Loucy (cell line): ENCODE measurements around the gene IL1RAPL2.

Experiments used
- H2AFZ ChIP-seq: fragments of 200-600 bp; sonication (generic); 2 replicates; pipeline ENCODE4 v1.6.0; 2016; ENCODE audit warnings: antibody characterized with exemption, mild to moderate bottlenecking, low read length, moderate library complexity
- H3F3A ChIP-seq: fragments of 200-600 bp; 2 replicates; pipeline ENCODE4 v1.6.0; 2016; ENCODE audit warnings: antibody characterized with exemption, low read depth, mild to moderate bottlenecking
- H3K27me3 ChIP-seq: fragments of 200-600 bp; sonication (generic); 2 replicates; pipeline ENCODE4 v1.6.1; 2014; ENCODE audit warnings: low read length, mild to moderate bottlenecking; ENCODE audit not compliant: insufficient read depth, poor library complexity, severe bottlenecking
- H3K36me3 ChIP-seq: fragments of 200-600 bp; sonication (generic); 2 replicates; pipeline ENCODE4 v1.6.1; 2016; ENCODE audit warnings: low read length; ENCODE audit not compliant: insufficient read depth
- H3K4me1 ChIP-seq: fragments of 200-600 bp; sonication (generic); 2 replicates; pipeline ENCODE4 v1.5.1; 2014; ENCODE audit warnings: low read length, mild to moderate bottlenecking; ENCODE audit not compliant: insufficient read depth, poor library complexity, severe bottlenecking
- H3K4me2 ChIP-seq: fragments of 200-600 bp; sonication (generic); 2 replicates; pipeline ENCODE4 v1.6.0; 2014; ENCODE audit warnings: antibody characterized with exemption, low read length, low read depth, mild to moderate bottlenecking; ENCODE audit not compliant: poor library complexity, severe bottlenecking
- H3K4me3 ChIP-seq: fragments of 200-600 bp; sonication (generic); 2 replicates; pipeline ENCODE4 v1.5.1; 2014; ENCODE audit warnings: low read length, mild to moderate bottlenecking, mixed read lengths; ENCODE audit not compliant: poor library complexity, severe bottlenecking
- H3K79me2 ChIP-seq: fragments of 200-600 bp; sonication (generic); 2 replicates; pipeline ENCODE4 v1.6.1; 2014; ENCODE audit warnings: low read length; ENCODE audit not compliant: insufficient read depth
- H3K9ac ChIP-seq: fragments of 200-600 bp; sonication (generic); 2 replicates; pipeline ENCODE4 v1.6.0; 2014; ENCODE audit warnings: mild to moderate bottlenecking, low read depth, low read length, moderate library complexity; ENCODE audit not compliant: poor library complexity, severe bottlenecking
- H3K9me2 ChIP-seq: fragments of 200-600 bp; sonication (generic); replicated peaks from 2 replicates; pipeline ENCODE4 v1.6.1; 2016; ENCODE audit warnings: low read depth, low read length, mixed read lengths
- H3K9me3 ChIP-seq: fragments of 200-600 bp; sonication (generic); 2 replicates; pipeline ENCODE4 v1.6.1; 2014; ENCODE audit warnings: mild to moderate bottlenecking, antibody characterized with exemption, low read length, low read depth; ENCODE audit not compliant: insufficient read depth
- H4K20me1 ChIP-seq: fragments of 200-600 bp; sonication (generic); 2 replicates; pipeline ENCODE4 v1.6.0; 2014; ENCODE audit warnings: antibody characterized with exemption, low read length, mild to moderate bottlenecking; ENCODE audit not compliant: insufficient read depth, poor library complexity, severe bottlenecking
- EZH2phosphoT487 ChIP-seq: fragments of 200-600 bp; IDR thresholded peaks from 2 replicates; pipeline ENCODE4 v1.6.1; 2018; ENCODE audit warnings: antibody characterized with exemption, mild to moderate bottlenecking, moderate library complexity, borderline replicate concordance
- TF ChIP-seq, protein P1 (sequence below): fragments of 200-600 bp; sonication (generic); conservative IDR thresholded peaks from 2 replicates; pipeline ENCODE4 v1.5.1; 2014; ENCODE audit warnings: mild to moderate bottlenecking, antibody characterized with exemption, low read length

The IL1RAPL2 gene

DNA sequence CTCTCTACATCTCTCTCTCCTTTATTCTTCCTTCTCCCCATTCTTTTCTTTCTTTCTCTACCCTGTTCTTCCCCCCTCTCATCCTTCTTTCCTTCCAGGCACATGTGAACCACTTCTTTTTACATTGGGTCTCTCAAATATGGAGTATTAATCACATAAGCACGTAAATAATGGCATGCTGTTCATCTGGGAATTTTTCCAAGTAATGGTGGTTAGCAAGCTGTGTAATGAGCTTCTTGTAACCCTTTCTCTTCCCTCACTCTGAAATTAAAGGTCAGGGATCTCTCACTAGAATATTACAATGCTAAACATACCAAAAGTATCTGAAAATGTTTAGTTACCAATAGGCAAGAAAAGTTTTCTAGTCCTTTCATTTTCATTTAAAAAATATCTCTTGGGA lies 894.4 kb downstream of the IL1RAPL2 start:
- H3K4me3 ChIP-seq, result no peak overlapping the region
- TF ChIP-seq, protein P1, sequence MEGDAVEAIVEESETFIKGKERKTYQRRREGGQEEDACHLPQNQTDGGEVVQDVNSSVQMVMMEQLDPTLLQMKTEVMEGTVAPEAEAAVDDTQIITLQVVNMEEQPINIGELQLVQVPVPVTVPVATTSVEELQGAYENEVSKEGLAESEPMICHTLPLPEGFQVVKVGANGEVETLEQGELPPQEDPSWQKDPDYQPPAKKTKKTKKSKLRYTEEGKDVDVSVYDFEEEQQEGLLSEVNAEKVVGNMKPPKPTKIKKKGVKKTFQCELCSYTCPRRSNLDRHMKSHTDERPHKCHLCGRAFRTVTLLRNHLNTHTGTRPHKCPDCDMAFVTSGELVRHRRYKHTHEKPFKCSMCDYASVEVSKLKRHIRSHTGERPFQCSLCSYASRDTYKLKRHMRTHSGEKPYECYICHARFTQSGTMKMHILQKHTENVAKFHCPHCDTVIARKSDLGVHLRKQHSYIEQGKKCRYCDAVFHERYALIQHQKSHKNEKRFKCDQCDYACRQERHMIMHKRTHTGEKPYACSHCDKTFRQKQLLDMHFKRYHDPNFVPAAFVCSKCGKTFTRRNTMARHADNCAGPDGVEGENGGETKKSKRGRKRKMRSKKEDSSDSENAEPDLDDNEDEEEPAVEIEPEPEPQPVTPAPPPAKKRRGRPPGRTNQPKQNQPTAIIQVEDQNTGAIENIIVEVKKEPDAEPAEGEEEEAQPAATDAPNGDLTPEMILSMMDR, result no peak
- TF ChIP-seq EZH2phosphoT487, result no peak
- no peak overlapping the region for H3K4me2 ChIP-seq
- H3F3A ChIP-seq, result no peaks in the 10 kb centered on the region
- H3K36me3 ChIP-seq, result no peaks in the 10 kb centered on the region
- no peaks in the 10 kb centered on the region for H3K79me2 ChIP-seq
- no peak overlapping the region for H3K9ac ChIP-seq
- no peak overlapping the region for H2AFZ ChIP-seq
- no peaks in the 10 kb centered on the region for H3K27me3 ChIP-seq
- no peaks in the 10 kb centered on the region for H3K9me3 ChIP-seq
- no peaks in the 10 kb centered on the region for H4K20me1 ChIP-seq
- no peaks in the 10 kb centered on the region for H3K9me2 ChIP-seq
- no peaks in the 10 kb centered on the region for H3K4me1 ChIP-seq

DNA sequence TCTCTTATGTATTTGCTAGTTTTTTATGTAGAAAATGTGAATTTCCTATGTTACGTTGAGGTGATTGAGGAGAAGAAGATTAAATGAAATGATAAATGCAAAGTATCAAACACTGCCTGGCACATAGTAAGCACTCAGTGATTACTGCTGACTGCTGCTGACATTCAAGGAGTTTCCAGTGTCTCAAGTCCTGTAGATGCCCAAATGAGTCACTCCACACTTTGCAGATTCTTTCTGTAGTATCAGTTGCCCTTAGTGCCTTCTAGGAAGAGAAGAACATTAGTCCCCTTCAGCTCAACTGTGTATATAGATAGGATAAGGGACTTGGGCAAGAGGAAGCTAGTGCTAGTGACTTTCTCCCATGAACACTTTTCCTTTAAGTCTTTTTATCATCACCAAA lies 895.0 kb downstream of the IL1RAPL2 start:
- Histone ChIP-seq H3K36me3 (no peaks in the 10 kb centered on the region), H3K79me2 (no peaks in the 10 kb centered on the region), H3K4me2 (no peak overlapping the region), H3K4me3 (no peak overlapping the region), H3K9ac (no peak overlapping the region), H3K27me3 (no peaks in the 10 kb centered on the region), H3K4me1 (no peaks in the 10 kb centered on the region), H4K20me1 (no peaks in the 10 kb centered on the region), H3F3A (no peaks in the 10 kb centered on the region), H2AFZ (no peak overlapping the region), H3K9me2 (no peaks in the 10 kb centered on the region), H3K9me3 (no peaks in the 10 kb centered on the region)
- TF ChIP-seq EZH2phosphoT487, result no peak
- TF ChIP-seq, protein P1, result no peak

DNA sequence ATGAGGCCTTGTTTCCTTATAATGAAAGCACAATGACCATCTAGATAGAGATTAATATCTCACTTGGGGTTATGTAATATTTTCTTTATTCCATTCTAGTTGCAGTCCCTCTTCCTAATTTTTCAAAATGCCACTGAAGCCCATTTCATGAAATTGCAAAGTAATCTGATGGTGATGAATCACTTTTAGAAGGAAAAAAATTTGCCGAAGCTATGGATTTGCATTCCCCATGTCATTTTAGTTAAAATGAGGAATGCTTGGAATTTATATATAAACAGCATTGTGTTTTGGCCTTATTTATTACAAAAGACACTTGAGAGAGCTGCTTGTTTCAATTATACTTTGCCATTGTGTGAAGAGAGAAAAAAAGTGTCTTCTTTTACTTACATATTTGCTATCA lies 896.2 kb downstream of the IL1RAPL2 start:
- Histone ChIP-seq H3K9me2 (no peaks in the 10 kb centered on the region), H3K9ac (no peak overlapping the region), H3K4me2 (no peak overlapping the region), H3K27me3 (no peaks in the 10 kb centered on the region), H3K4me3 (no peak overlapping the region), H2AFZ (no peak overlapping the region), H3F3A (no peaks in the 10 kb centered on the region), H4K20me1 (no peaks in the 10 kb centered on the region), H3K79me2 (no peaks in the 10 kb centered on the region), H3K36me3 (no peaks in the 10 kb centered on the region), H3K9me3 (no peaks in the 10 kb centered on the region), H3K4me1 (no peaks in the 10 kb centered on the region)
- no peak for TF ChIP-seq EZH2phosphoT487
- TF ChIP-seq, protein P1, result no peak
